Loucy (cell line): ENCODE results near the gene PCSK5.

Experiments used
- H2AFZ ChIP-seq: fragments of 200-600 bp; sonication (generic); 2 replicates; pipeline ENCODE4 v1.6.0; 2016; ENCODE audit warnings: antibody characterized with exemption, mild to moderate bottlenecking, low read length, moderate library complexity
- H3F3A ChIP-seq: fragments of 200-600 bp; 2 replicates; pipeline ENCODE4 v1.6.0; 2016; ENCODE audit warnings: antibody characterized with exemption, low read depth, mild to moderate bottlenecking
- H3K27me3 ChIP-seq: fragments of 200-600 bp; sonication (generic); 2 replicates; pipeline ENCODE4 v1.6.1; 2014; ENCODE audit warnings: low read length, mild to moderate bottlenecking; ENCODE audit not compliant: insufficient read depth, poor library complexity, severe bottlenecking
- H3K36me3 ChIP-seq: fragments of 200-600 bp; sonication (generic); 2 replicates; pipeline ENCODE4 v1.6.1; 2016; ENCODE audit warnings: low read length; ENCODE audit not compliant: insufficient read depth
- H3K4me1 ChIP-seq: fragments of 200-600 bp; sonication (generic); 2 replicates; pipeline ENCODE4 v1.5.1; 2014; ENCODE audit warnings: low read length, mild to moderate bottlenecking; ENCODE audit not compliant: insufficient read depth, poor library complexity, severe bottlenecking
- H3K4me2 ChIP-seq: fragments of 200-600 bp; sonication (generic); 2 replicates; pipeline ENCODE4 v1.6.0; 2014; ENCODE audit warnings: antibody characterized with exemption, low read length, low read depth, mild to moderate bottlenecking; ENCODE audit not compliant: poor library complexity, severe bottlenecking
- H3K4me3 ChIP-seq: fragments of 200-600 bp; sonication (generic); 2 replicates; pipeline ENCODE4 v1.5.1; 2014; ENCODE audit warnings: low read length, mild to moderate bottlenecking, mixed read lengths; ENCODE audit not compliant: poor library complexity, severe bottlenecking
- H3K79me2 ChIP-seq: fragments of 200-600 bp; sonication (generic); 2 replicates; pipeline ENCODE4 v1.6.1; 2014; ENCODE audit warnings: low read length; ENCODE audit not compliant: insufficient read depth
- H3K9ac ChIP-seq: fragments of 200-600 bp; sonication (generic); 2 replicates; pipeline ENCODE4 v1.6.0; 2014; ENCODE audit warnings: mild to moderate bottlenecking, low read depth, low read length, moderate library complexity; ENCODE audit not compliant: poor library complexity, severe bottlenecking
- H3K9me2 ChIP-seq: fragments of 200-600 bp; sonication (generic); replicated peaks from 2 replicates; pipeline ENCODE4 v1.6.1; 2016; ENCODE audit warnings: low read depth, low read length, mixed read lengths
- H3K9me3 ChIP-seq: fragments of 200-600 bp; sonication (generic); 2 replicates; pipeline ENCODE4 v1.6.1; 2014; ENCODE audit warnings: mild to moderate bottlenecking, antibody characterized with exemption, low read length, low read depth; ENCODE audit not compliant: insufficient read depth
- H4K20me1 ChIP-seq: fragments of 200-600 bp; sonication (generic); 2 replicates; pipeline ENCODE4 v1.6.0; 2014; ENCODE audit warnings: antibody characterized with exemption, low read length, mild to moderate bottlenecking; ENCODE audit not compliant: insufficient read depth, poor library complexity, severe bottlenecking
- CTCF ChIP-seq: fragments of 200-600 bp; sonication (generic); conservative IDR thresholded peaks from 2 replicates; pipeline ENCODE4 v1.5.1; 2014; ENCODE audit warnings: mild to moderate bottlenecking, antibody characterized with exemption, low read length
- EZH2phosphoT487 ChIP-seq: fragments of 200-600 bp; IDR thresholded peaks from 2 replicates; pipeline ENCODE4 v1.6.1; 2018; ENCODE audit warnings: antibody characterized with exemption, mild to moderate bottlenecking, moderate library complexity, borderline replicate concordance

The PCSK5 gene

GRCh38 chr9:76342201-76342600 lies 451.7 kb downstream of the PCSK5 start:
- no peaks in the 10 kb centered on the region for H3K9me2 ChIP-seq
- no peaks in the 10 kb centered on the region for H3K27me3 ChIP-seq
- H3F3A ChIP-seq: no peaks in the 10 kb centered on the region
- no peaks in the 10 kb centered on the region for H3K9me3 ChIP-seq
- no peaks in the 10 kb centered on the region for H3K79me2 ChIP-seq
- H3K36me3 ChIP-seq: no peaks in the 10 kb centered on the region
- no peaks in the 10 kb centered on the region for H4K20me1 ChIP-seq
- H2AFZ ChIP-seq: no peak overlapping the region
- no peak overlapping the region for H3K4me2 ChIP-seq
- no peaks in the 10 kb centered on the region for H3K4me1 ChIP-seq
- no peak overlapping the region for H3K9ac ChIP-seq
- TF ChIP-seq CTCF (no peak), EZH2phosphoT487 (no peak)
- H3K4me3 ChIP-seq: no peak overlapping the region

- no peak overlapping the region for H3K4me3 ChIP-seq
- no peaks in the 10 kb centered on the region for H3K4me1 ChIP-seq
- H3K9ac ChIP-seq: no peak overlapping the region
- H3K27me3 ChIP-seq: no peaks in the 10 kb centered on the region
- H3K79me2 ChIP-seq: no peaks in the 10 kb centered on the region
- no peaks in the 10 kb centered on the region for H4K20me1 ChIP-seq
- TF ChIP-seq CTCF: no peak
- TF ChIP-seq EZH2phosphoT487: no peak
- no peaks in the 10 kb centered on the region for H3F3A ChIP-seq
- no peak overlapping the region for H2AFZ ChIP-seq
- no peaks in the 10 kb centered on the region for H3K36me3 ChIP-seq
- H3K9me3 ChIP-seq: no peaks in the 10 kb centered on the region
- H3K9me2 ChIP-seq: no peaks in the 10 kb centered on the region
- H3K4me2 ChIP-seq: no peak overlapping the region
Observed at GRCh38 chr9:76342858-76343257, 452.4 kb downstream of the PCSK5 start.

- no peaks in the 10 kb centered on the region for H4K20me1 ChIP-seq
- no peaks in the 10 kb centered on the region for H3K27me3 ChIP-seq
- H3K4me2 ChIP-seq: no peak overlapping the region
- no peaks in the 10 kb centered on the region for H3K4me1 ChIP-seq
- no peaks in the 10 kb centered on the region for H3K9me2 ChIP-seq
- TF ChIP-seq CTCF (no peak), EZH2phosphoT487 (no peak)
- H3K4me3 ChIP-seq: no peak overlapping the region
- no peak overlapping the region for H3K9ac ChIP-seq
- H2AFZ ChIP-seq: no peak overlapping the region
- H3F3A ChIP-seq: no peaks in the 10 kb centered on the region
- H3K79me2 ChIP-seq: no peaks in the 10 kb centered on the region
- no peaks in the 10 kb centered on the region for H3K36me3 ChIP-seq
- no peaks in the 10 kb centered on the region for H3K9me3 ChIP-seq
Observed at GRCh38 chr9:76349865-76350264, 459.4 kb downstream of the PCSK5 start.
